Stimulated activated naive CD4-positive, alpha-beta T cell treated with Interleukin-2 at 50 U/mL for 16 hours (primary cell): ENCODE measurements around the gene TRAPPC14.
"Not testable (repeated sequence)": the region's sequence is repeated elsewhere in the genome, so short reads cannot be mapped to it uniquely, and the experiment has no call there.

Experiments
- DNase-seq: peaks from one replicate; lab custom pipeline; 2025; lab: John Stamatoyannopoulos, UW

The TRAPPC14 gene

GRCh38 chr7:100153708-100154535 lies 4.6 kb downstream of the TRAPPC14 start:
- no peak for DNase-seq

GRCh38 chr7:100152937-100153666 lies 5.4 kb downstream of the TRAPPC14 start:
- no peak for DNase-seq

- no peak for DNase-seq
These were observed 6.1 kb downstream of the TRAPPC14 start for GRCh38 chr7:100152404-100152803.

GRCh38 chr7:100148559-100149328 lies 9.8 kb downstream of the TRAPPC14 start, which contains the start of gene LAMTOR4:
TSS of gene LAMTOR4 (plus strand) at chr7:100148918. CDS start at chr7:100148973, 55 bp downstream.
- peak; percentile 98 for DNase-seq

- no peak for DNase-seq
These were observed 10.3 kb downstream of the TRAPPC14 start for GRCh38 chr7:100148225-100148558.

GRCh38 chr7:100147278-100147677 lies 11.2 kb downstream of the TRAPPC14 start:
- no peak for DNase-seq

GRCh38 chr7:100146350-100146749 lies 12.2 kb downstream of the TRAPPC14 start:
- DNase-seq: not testable (repeated sequence)

GRCh38 chr7:100142461-100142860 lies 16.1 kb downstream of the TRAPPC14 start:
- no peak for DNase-seq

- no peak for DNase-seq
These were observed 17.0 kb downstream of the TRAPPC14 start for GRCh38 chr7:100141555-100141949.

- no peak for DNase-seq
These were observed 20.4 kb downstream of the TRAPPC14 start for GRCh38 chr7:100137851-100138760.

- DNase-seq: peak; percentile 43
These were observed 25.8 kb downstream of the TRAPPC14 start for GRCh38 chr7:100132697-100133151.

GRCh38 chr7:100132126-100132525 lies 26.4 kb downstream of the TRAPPC14 start:
- no peak for DNase-seq

GRCh38 chr7:100130608-100131453 lies 27.7 kb downstream of the TRAPPC14 start:
- DNase-seq: peak; percentile 72

- DNase-seq: not testable (repeated sequence)
These were observed 28.3 kb downstream of the TRAPPC14 start for GRCh38 chr7:100130220-100130607.

- no peak for DNase-seq
These were observed 29.9 kb downstream of the TRAPPC14 start for GRCh38 chr7:100128637-100128963.

- DNase-seq: no peak
These were observed 30.5 kb downstream of the TRAPPC14 start for GRCh38 chr7:100127866-100128636.

GRCh38 chr7:100126931-100127865 lies 31.3 kb downstream of the TRAPPC14 start, which contains the start of gene MBLAC1:
TSS of gene MBLAC1 (plus strand) at chr7:100126967. CDS start at chr7:100127396, 429 bp downstream.
- peak; percentile 87 for DNase-seq

GRCh38 chr7:100126239-100126930 lies 32.1 kb downstream of the TRAPPC14 start:
- DNase-seq: no peak
